ENCODE data around the gene POU5F1. TPM values are rescaled to one million over a fixed set of nuclear protein-coding genes. Genes with fewer than 3 reads are reported as not detected.

POU5F1 gene
- polyA plus RNA-seq, 1 of the 3 experiments (the other 2 are of a cell fraction), result not detected

DNA sequence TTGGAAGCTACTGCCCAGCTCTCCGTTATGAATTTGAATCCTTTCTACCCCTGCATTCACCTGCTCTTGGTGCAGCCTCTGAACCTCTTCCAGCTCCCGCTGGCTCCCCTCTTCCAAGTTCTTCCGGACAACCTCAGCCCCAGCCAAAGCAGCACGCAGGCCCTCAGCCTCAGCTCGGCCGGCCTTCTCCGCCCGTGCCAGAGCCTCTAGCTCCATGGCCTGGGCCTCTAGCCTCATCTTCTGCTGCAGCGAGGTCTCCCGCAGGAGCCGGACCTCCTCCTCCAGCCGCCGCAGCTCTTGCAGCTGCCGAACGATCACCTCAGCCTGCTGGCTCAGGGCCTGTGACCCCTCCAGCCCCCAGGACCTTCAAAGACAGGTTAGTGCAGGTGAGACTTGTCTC lies 16.0 kb downstream of the POU5F1 start (continued):
- TF ChIP-seq TEAD4 (IDR thresholded peaks at IDR 0.05; ENCODE audit: borderline replicate concordance, insufficient read depth) (no peak), MXI1 (IDR thresholded peaks at IDR 0.05; ENCODE audit: low read depth, low read length) (no peak), RFX5 (IDR thresholded peaks at IDR 0.05; ENCODE audit: low read length) (no peak)
- TF ChIP-seq, protein P1, sequence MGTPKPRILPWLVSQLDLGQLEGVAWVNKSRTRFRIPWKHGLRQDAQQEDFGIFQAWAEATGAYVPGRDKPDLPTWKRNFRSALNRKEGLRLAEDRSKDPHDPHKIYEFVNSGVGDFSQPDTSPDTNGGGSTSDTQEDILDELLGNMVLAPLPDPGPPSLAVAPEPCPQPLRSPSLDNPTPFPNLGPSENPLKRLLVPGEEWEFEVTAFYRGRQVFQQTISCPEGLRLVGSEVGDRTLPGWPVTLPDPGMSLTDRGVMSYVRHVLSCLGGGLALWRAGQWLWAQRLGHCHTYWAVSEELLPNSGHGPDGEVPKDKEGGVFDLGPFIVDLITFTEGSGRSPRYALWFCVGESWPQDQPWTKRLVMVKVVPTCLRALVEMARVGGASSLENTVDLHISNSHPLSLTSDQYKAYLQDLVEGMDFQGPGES (IDR thresholded peaks at IDR 0.05; ENCODE audit: low read depth, low read length), result no peak

DNA sequence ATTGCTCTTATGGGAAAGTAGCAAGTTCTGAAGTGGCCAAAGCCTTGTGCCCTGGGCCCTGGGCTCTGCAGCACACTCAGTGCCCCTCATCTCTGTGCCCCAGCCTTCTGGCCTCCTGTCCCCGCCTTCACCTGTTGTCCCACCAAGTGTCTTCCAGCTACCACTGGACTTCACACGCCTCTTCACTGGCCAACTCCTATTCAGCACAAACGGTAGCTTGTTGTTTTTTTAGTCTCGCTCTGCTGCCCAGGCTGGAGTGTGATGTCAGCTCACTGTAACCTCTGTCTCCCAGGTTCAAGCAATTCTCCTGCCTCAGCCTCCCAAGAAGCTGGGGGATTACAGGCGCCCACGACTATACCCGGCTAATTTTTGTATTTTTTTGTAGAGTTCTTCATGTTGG lies 17.7 kb downstream of the POU5F1 start:
- Histone ChIP-seq H3F3A (replicated peaks; ENCODE audit: insufficient read depth) (no peaks in the 10 kb centered on the region), H3K9ac (no peak overlapping the region), H2AFZ (ENCODE audit: low read depth) (no peak overlapping the region), H3K9me2 (no peaks in the 10 kb centered on the region), H3K36me3 (replicated peaks in 1 of 2; ENCODE audit: control insufficient read depth in 1 of 2, insufficient read depth in 2 of 2, low read length in 1 of 2) (peaks cover 0 to 7% of the 10 kb centered on the region in 2 experiments), H3K4me3 (ENCODE audit: low read depth in 2 of 2, low read length in 1 of 2) (no peak overlapping the region), H3K27ac (ENCODE audit: low read depth in 2 of 2, low read length in 1 of 2) (no peak overlapping the region), H3K27me3 (ENCODE audit: insufficient read depth) (no peaks in the 10 kb centered on the region), H3K79me2 (ENCODE audit: insufficient read depth) (peaks cover 4% of the 10 kb centered on the region; the same call in 1 of the 2 replicates), H4K20me1 (ENCODE audit: insufficient read depth) (no peaks in the 10 kb centered on the region), H3K4me1 (ENCODE audit: control insufficient read depth in 1 of 2, insufficient read depth in 2 of 2, low read depth in 1 of 2, low read length in 1 of 2) (peaks cover 0 to 6% of the 10 kb centered on the region in 2 experiments; a peak in 1 of 4 replicates), H3K9me3 (no peaks in the 10 kb centered on the region), H3K4me2 (no peak overlapping the region)
- TF ChIP-seq RXRA (IDR thresholded peaks at IDR 0.05; ENCODE audit: borderline replicate concordance, low read depth) (no peak), EZH2phosphoT487 (IDR thresholded peaks at IDR 0.05; ENCODE audit: borderline replicate concordance, low read depth) (no peak), NRF1 (IDR thresholded peaks at IDR 0.05; ENCODE audit: low read depth, low read length) (no peak), FOXM1 (IDR thresholded peaks at IDR 0.05; ENCODE audit: low read depth) (no peak), NFIC (IDR thresholded peaks at IDR 0.05; ENCODE audit: borderline replicate concordance) (no peak), FOSL2 (IDR thresholded peaks at IDR 0.05; ENCODE audit: borderline replicate concordance, low read depth) (no peak), YY1 (IDR thresholded peaks at IDR 0.05; ENCODE audit: low read depth) (no peak), SMC3 (IDR thresholded peaks at IDR 0.05; ENCODE audit: low read depth, low read length) (no peak), SIN3A (IDR thresholded peaks at IDR 0.05; ENCODE audit: borderline replicate concordance, low read depth, low read length) (no peak), ELF1 (IDR thresholded peaks at IDR 0.05) (no peak), CHD2 (IDR thresholded peaks at IDR 0.05; ENCODE audit: low read length, partially characterized antibody) (no peak), EP300 (IDR thresholded peaks at IDR 0.05; ENCODE audit: borderline replicate concordance in 1 of 2, low read depth in 1 of 2, low read length in 1 of 2) (no peak), GABPA (IDR thresholded peaks at IDR 0.05; ENCODE audit: low read depth) (no peak)
- TF ChIP-seq, protein P2, sequence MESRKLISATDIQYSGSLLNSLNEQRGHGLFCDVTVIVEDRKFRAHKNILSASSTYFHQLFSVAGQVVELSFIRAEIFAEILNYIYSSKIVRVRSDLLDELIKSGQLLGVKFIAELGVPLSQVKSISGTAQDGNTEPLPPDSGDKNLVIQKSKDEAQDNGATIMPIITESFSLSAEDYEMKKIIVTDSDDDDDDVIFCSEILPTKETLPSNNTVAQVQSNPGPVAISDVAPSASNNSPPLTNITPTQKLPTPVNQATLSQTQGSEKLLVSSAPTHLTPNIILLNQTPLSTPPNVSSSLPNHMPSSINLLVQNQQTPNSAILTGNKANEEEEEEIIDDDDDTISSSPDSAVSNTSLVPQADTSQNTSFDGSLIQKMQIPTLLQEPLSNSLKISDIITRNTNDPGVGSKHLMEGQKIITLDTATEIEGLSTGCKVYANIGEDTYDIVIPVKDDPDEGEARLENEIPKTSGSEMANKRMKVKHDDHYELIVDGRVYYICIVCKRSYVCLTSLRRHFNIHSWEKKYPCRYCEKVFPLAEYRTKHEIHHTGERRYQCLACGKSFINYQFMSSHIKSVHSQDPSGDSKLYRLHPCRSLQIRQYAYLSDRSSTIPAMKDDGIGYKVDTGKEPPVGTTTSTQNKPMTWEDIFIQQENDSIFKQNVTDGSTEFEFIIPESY (IDR thresholded peaks at IDR 0.05; ENCODE audit: borderline replicate concordance, low read depth), result no peak
- TF ChIP-seq, protein P3, sequence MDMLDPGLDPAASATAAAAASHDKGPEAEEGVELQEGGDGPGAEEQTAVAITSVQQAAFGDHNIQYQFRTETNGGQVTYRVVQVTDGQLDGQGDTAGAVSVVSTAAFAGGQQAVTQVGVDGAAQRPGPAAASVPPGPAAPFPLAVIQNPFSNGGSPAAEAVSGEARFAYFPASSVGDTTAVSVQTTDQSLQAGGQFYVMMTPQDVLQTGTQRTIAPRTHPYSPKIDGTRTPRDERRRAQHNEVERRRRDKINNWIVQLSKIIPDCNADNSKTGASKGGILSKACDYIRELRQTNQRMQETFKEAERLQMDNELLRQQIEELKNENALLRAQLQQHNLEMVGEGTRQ (IDR thresholded peaks at IDR 0.05; ENCODE audit: borderline replicate concordance, low read depth, low read length), result no peak
- TF ChIP-seq, protein P4, sequence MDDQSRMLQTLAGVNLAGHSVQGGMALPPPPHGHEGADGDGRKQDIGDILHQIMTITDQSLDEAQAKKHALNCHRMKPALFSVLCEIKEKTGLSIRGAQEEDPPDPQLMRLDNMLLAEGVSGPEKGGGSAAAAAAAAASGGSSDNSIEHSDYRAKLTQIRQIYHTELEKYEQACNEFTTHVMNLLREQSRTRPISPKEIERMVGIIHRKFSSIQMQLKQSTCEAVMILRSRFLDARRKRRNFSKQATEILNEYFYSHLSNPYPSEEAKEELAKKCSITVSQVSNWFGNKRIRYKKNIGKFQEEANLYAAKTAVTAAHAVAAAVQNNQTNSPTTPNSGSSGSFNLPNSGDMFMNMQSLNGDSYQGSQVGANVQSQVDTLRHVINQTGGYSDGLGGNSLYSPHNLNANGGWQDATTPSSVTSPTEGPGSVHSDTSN (IDR thresholded peaks at IDR 0.05), result no peak
- no peak for DNase-seq
- CTCF ChIA-PET, result interaction anchor here (0.8 to 1.6 kb wide), 4 partner anchors 15 to 44 kb away, joined by 3 to 6 read pairs (median 6); no protein-coding TSS in a partner anchor
- POLR2A ChIA-PET, result no interaction called here
- 74% methylated on average over 7 of the region's 7 CpGs for WGBS (ENCODE audit: low lambda C conversion rate)
